SK-N-SH (cell line): ENCODE data around the gene TMEM214. TPM values are rescaled to one million over a fixed set of nuclear protein-coding genes. Genes with fewer than 3 reads are reported as not detected.

ENCODE experiments used
- CTCF ChIA-PET: fragments of 300-600, 350-600 bp; formaldehyde crosslinking; extraction: SDS; loops from one replicate; lab custom pipeline; 2021; lab: Yijun Ruan, JAX
- POLR2A ChIA-PET: fragments of 350-600 bp; sonication (Branson Sonifier 250); formaldehyde crosslinking; extraction: SDS; loops from one replicate; lab custom pipeline; 2020; ENCODE audit warnings: antibody characterized with exemption, inconsistent platforms; lab: Yijun Ruan, JAX
- DNase-seq: peaks from one replicate; pipeline ENCODE4 v3.0.0; 2012
- H2AFZ ChIP-seq: fragments of 200-600 bp; sonication (generic); 2 replicates; pipeline ENCODE4 v1.8.1; 2016; ENCODE audit warnings: antibody characterized with exemption, mild to moderate bottlenecking, low read depth
- H3F3A ChIP-seq: fragments of 200-600 bp; sonication (generic); replicated peaks from 2 replicates; pipeline ENCODE3; 2016; ENCODE audit warnings: antibody characterized with exemption, mild to moderate bottlenecking; ENCODE audit not compliant: insufficient read depth
- H3K27ac ChIP-seq, 2 experiments: fragments of 200-500 bp in 1 of 2; fragments of 200-600 bp in 1 of 2; sonication (Bioruptor generic) in 1 of 2; sonication (generic), shearing (Covaris generic) in 1 of 2; 2 replicates each; pipeline versions ENCODE4 v1.5.1 to v1.6.1; 2014 to 2016; ENCODE audit warnings: low read depth in 2 of 2, inconsistent platforms in 1 of 2, low read length in 1 of 2, mild to moderate bottlenecking in 1 of 2, mixed read lengths in 1 of 2
- H3K27me3 ChIP-seq: fragments of 200-600 bp; sonication (generic), shearing (Covaris generic); 2 replicates; pipeline ENCODE4 v1.6.1; 2016; ENCODE audit warnings: mixed run types; ENCODE audit not compliant: insufficient read depth
- H3K36me3 ChIP-seq, 2 experiments: fragments of 200-500 bp in 1 of 2; fragments of 200-600 bp in 1 of 2; sonication (Bioruptor generic) in 1 of 2; sonication (generic) in 1 of 2; replicated peaks in 1 of 2; 2 replicates each; pipeline versions ENCODE3 to v1.5.1; 2014 to 2016; ENCODE audit warnings: low read length in 1 of 2, mild to moderate bottlenecking in 1 of 2; ENCODE audit not compliant: insufficient read depth in 2 of 2, control insufficient read depth in 1 of 2
- H3K4me1 ChIP-seq, 2 experiments: fragments of 200-500 bp in 1 of 2; fragments of 200-600 bp in 1 of 2; sonication (Bioruptor generic) in 1 of 2; sonication (generic), shearing (Covaris generic) in 1 of 2; 2 replicates each; pipeline versions ENCODE4 v1.5.1 to v1.6.1; 2014 to 2016; ENCODE audit warnings: low read depth in 1 of 2, low read length in 1 of 2, mixed run types in 1 of 2; ENCODE audit not compliant: insufficient read depth in 2 of 2, control insufficient read depth in 1 of 2
- H3K4me2 ChIP-seq: fragments of 200-600 bp; sonication (generic), shearing (Covaris generic); 2 replicates; pipeline ENCODE4 v1.6.1; 2017; ENCODE audit warnings: mixed run types
- H3K4me3 ChIP-seq, 2 experiments: fragments of 200-500 bp in 1 of 2; fragments of 200-600 bp in 1 of 2; sonication (Bioruptor generic) in 1 of 2; sonication (generic), shearing (Covaris generic) in 1 of 2; 2 replicates each; pipeline versions ENCODE4 v1.5.1 to v1.8.1; 2014 to 2016; ENCODE audit warnings: low read depth in 2 of 2, inconsistent platforms in 1 of 2, low read length in 1 of 2, mild to moderate bottlenecking in 1 of 2, mixed read lengths in 1 of 2, moderate library complexity in 1 of 2
- H3K79me2 ChIP-seq: fragments of 200-600 bp; sonication (generic); 2 replicates; pipeline ENCODE4 v1.8.1; 2017; ENCODE audit warnings: mild to moderate bottlenecking; ENCODE audit not compliant: insufficient read depth
- H3K9ac ChIP-seq: fragments of 200-600 bp; sonication (generic); 2 replicates; pipeline ENCODE4 v1.6.1; 2017; ENCODE audit warnings: mixed run types
- H3K9me2 ChIP-seq: fragments of 200-600 bp; sonication (generic); 2 replicates; pipeline ENCODE4 v1.6.1; 2017; ENCODE audit warnings: mixed run types
- H3K9me3 ChIP-seq: fragments of 200-600 bp; sonication (generic); 2 replicates; pipeline ENCODE4 v1.6.1; 2017; ENCODE audit warnings: mixed run types, mild to moderate bottlenecking, moderate library complexity
- H4K20me1 ChIP-seq: fragments of 200-600 bp; sonication (generic); 2 replicates; pipeline ENCODE4 v1.6.1; 2017; ENCODE audit warnings: mild to moderate bottlenecking, mixed run types; ENCODE audit not compliant: insufficient read depth
- EZH2phosphoT487 ChIP-seq: fragments of 200-600 bp; sonication (generic); IDR thresholded peaks from 2 replicates; pipeline ENCODE4 v1.6.1; 2017; ENCODE audit warnings: low read depth, mixed run types, mild to moderate bottlenecking, antibody characterized with exemption, moderate library complexity, borderline replicate concordance
- GABPA ChIP-seq: IDR thresholded peaks from 2 replicates; pipeline ENCODE4 v1.4.0; 2012; ENCODE audit warnings: low read depth, mild to moderate bottlenecking
- MAX ChIP-seq: IDR thresholded peaks from 2 replicates; pipeline ENCODE4 v1.4.0; 2012; ENCODE audit warnings: low read depth
- NFIC ChIP-seq: IDR thresholded peaks from 2 replicates; pipeline ENCODE4 v1.4.0; 2012; ENCODE audit warnings: borderline replicate concordance
- RAD21 ChIP-seq: IDR thresholded peaks from 2 replicates; pipeline ENCODE4 v1.6.1; 2012; ENCODE audit warnings: mild to moderate bottlenecking, low read length
- REST ChIP-seq: IDR thresholded peaks from 2 replicates; pipeline ENCODE4 v1.6.1; 2012; ENCODE audit warnings: mild to moderate bottlenecking, low read depth, low read length, moderate library complexity
- RFX5 ChIP-seq: IDR thresholded peaks from 2 replicates; pipeline ENCODE4 v1.6.1; 2012; ENCODE audit warnings: mild to moderate bottlenecking, improper control_type of control experiment, low read length
- RXRA ChIP-seq: IDR thresholded peaks from 2 replicates; pipeline ENCODE4 v1.4.0; 2012; ENCODE audit warnings: low read depth, mild to moderate bottlenecking, borderline replicate concordance
- SIN3A ChIP-seq: IDR thresholded peaks from 2 replicates; pipeline ENCODE4 v1.6.1; 2012; ENCODE audit warnings: low read depth, mild to moderate bottlenecking, low read length, moderate library complexity, borderline replicate concordance
- SMC3 ChIP-seq: IDR thresholded peaks from 2 replicates; pipeline ENCODE4 v1.6.1; 2012; ENCODE audit warnings: low read depth, low read length, improper control_type of control experiment
- TAF1 ChIP-seq: IDR thresholded peaks from 2 replicates; pipeline ENCODE4 v1.6.1; 2012; ENCODE audit warnings: low read depth, mild to moderate bottlenecking, low read length, moderate library complexity, borderline replicate concordance
- TCF12 ChIP-seq: IDR thresholded peaks from 2 replicates; pipeline ENCODE4 v1.4.0; 2012
- USF1 ChIP-seq: IDR thresholded peaks from 2 replicates; pipeline ENCODE4 v1.4.0; 2012; ENCODE audit warnings: low read depth, borderline replicate concordance
- YY1 ChIP-seq: IDR thresholded peaks from 2 replicates; pipeline ENCODE4 v1.4.0; 2012; ENCODE audit warnings: low read depth, mild to moderate bottlenecking
- WGBS: methylation state at CpG from one replicate; pipeline ENCODE4 v1.1.6; 2017; ENCODE audit warnings: low lambda C conversion rate; 5-methylcytosine and 5-hydroxymethylcytosine counted together
- polyA plus RNA-seq, 3 experiments: library from polyadenylated mRNA; depleted of rRNA; stranded (reverse); fragments of >200 nt; gene quantifications; 2 replicates each; pipeline ENCODE4 v1.2.3, GENCODE V29; 2012
- TF ChIP-seq, protein P1 (sequence below): fragments of 150-350 bp; IDR thresholded peaks from 2 replicates; pipeline ENCODE4 v1.6.1; 2017; ENCODE audit warnings: antibody characterized with exemption, low read length, low read depth, borderline replicate concordance

TMEM214 gene
- polyA plus RNA-seq, 1 of the 3 experiments (the other 2 are of a cell fraction), result 69.4 TPM

GRCh38 chr2:26994983-26995382, 37.8 kb upstream of the TMEM214 start (continued):
- TF ChIP-seq MAX (no peak), GABPA (no peak)

- H3K4me2 ChIP-seq, result no peak overlapping the region
- no peak overlapping the region for H2AFZ ChIP-seq
- H3F3A ChIP-seq, result no peaks in the 10 kb centered on the region
- H4K20me1 ChIP-seq, result no peaks in the 10 kb centered on the region; the same call in 1 of the 2 replicates
- H3K9ac ChIP-seq, result no peak overlapping the region
- no peak overlapping the region for H3K27ac ChIP-seq
- no peaks in the 10 kb centered on the region for H3K27me3 ChIP-seq
- no peaks in the 10 kb centered on the region for H3K9me3 ChIP-seq
- H3K36me3 ChIP-seq, result no peaks in the 10 kb centered on the region
- ChIA-PET CTCF (interaction anchor here (0.9 to 25.8 kb wide), 8 partner anchors 10 to 151 kb away, joined by 3 to 257 read pairs (median 5); no protein-coding TSS in a partner anchor), POLR2A (no interaction called here)
- H3K9me2 ChIP-seq, result no peaks in the 10 kb centered on the region
- TF ChIP-seq TCF12, result no peak
- TF ChIP-seq, all 33 proteins: peak for 0
- no peaks in the 10 kb centered on the region for H3K4me1 ChIP-seq
- no peak for DNase-seq
- WGBS, result 93% methylated on average over 10 of the region's 10 CpGs
- no peak overlapping the region for H3K4me3 ChIP-seq
- no peaks in the 10 kb centered on the region for H3K79me2 ChIP-seq
These were observed 35.4 kb upstream of the TMEM214 start for GRCh38 chr2:26997394-26997793.

DNA sequence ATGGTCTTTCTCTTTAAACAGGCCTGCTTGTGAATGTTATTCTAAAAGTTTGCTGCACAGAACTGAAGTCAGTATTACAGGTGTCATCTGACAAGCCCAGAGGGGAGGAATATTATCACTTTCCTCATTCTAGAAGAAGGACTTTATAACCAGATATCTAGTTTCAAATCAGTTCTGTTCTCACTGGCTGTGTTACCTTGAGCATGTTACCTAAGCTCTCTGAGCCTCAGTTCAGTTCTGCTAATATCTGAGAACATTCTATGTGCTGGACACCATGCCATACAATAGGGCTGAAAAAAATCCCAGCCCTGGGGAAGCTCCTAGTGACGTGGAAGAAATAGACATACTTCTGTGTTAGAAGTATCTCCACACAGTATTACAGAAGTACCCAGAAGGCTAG, 34.4 kb upstream of the TMEM214 start:
- Histone ChIP-seq H3K36me3 (no peaks in the 10 kb centered on the region), H3K9me2 (no peaks in the 10 kb centered on the region), H3K4me3 (no peak overlapping the region), H3F3A (no peaks in the 10 kb centered on the region), H3K4me2 (no peak overlapping the region), H3K4me1 (no peaks in the 10 kb centered on the region), H3K9me3 (no peaks in the 10 kb centered on the region), H2AFZ (no peak overlapping the region), H4K20me1 (no peaks in the 10 kb centered on the region; the same call in 1 of the 2 replicates), H3K9ac (no peak overlapping the region), H3K27me3 (no peaks in the 10 kb centered on the region), H3K79me2 (no peaks in the 10 kb centered on the region), H3K27ac (no peak overlapping the region)
- POLR2A ChIA-PET, result interaction anchor here (0.6 kb wide), 1 partner anchor 365 kb away, joined by 3 read pairs; no protein-coding TSS in a partner anchor
- TF ChIP-seq TAF1 (no peak), EZH2phosphoT487 (no peak), RAD21 (no peak), SMC3 (no peak), RXRA (no peak), NFIC (no peak)
- no peak for DNase-seq
- 67% methylated on average over 1 of the region's 1 CpG for WGBS
- CTCF ChIA-PET, result interaction anchor here (0.9 to 25.8 kb wide), 9 partner anchors 9 to 152 kb away, joined by 3 to 257 read pairs (median 3); no protein-coding TSS in a partner anchor

DNA sequence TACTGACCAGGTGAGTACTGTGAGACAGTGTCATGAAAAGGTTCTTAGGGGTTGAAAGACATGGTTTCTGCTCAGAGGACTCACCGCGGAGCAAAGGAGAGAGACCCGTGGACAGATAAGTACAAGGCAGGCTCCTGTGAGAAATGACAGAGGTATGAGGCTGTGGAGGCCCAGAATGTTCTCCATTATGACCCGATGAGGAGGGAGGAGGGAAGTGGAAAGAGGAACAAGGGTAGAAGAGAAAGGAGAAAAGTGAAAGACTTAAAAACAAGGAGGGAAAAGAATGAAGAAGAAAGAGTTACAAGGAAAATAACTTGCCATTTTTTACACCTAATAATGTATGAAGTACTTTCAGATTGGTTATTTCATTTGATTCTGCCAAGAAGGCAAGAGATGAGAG, 32.5 kb upstream of the TMEM214 start:
- Histone ChIP-seq H3K4me3 (no peak overlapping the region), H3K9me3 (no peaks in the 10 kb centered on the region), H3K36me3 (no peaks in the 10 kb centered on the region), H3K9me2 (no peaks in the 10 kb centered on the region), H2AFZ (no peak overlapping the region), H3F3A (no peaks in the 10 kb centered on the region), H3K4me1 (0 out of 4 replicates have a peak, but pooled peaks cover 0 to 7% of the 10 kb centered on the region in 2 experiments), H3K4me2 (no peak overlapping the region), H3K27ac (no peak overlapping the region), H3K27me3 (no peaks in the 10 kb centered on the region), H3K79me2 (no peaks in the 10 kb centered on the region), H3K9ac (no peak overlapping the region), H4K20me1 (no peaks in the 10 kb centered on the region; the same call in 1 of the 2 replicates)
- WGBS, result 92% methylated on average over 4 of the region's 4 CpGs
- POLR2A ChIA-PET, result no interaction called here
- DNase-seq, result no peak
- CTCF ChIA-PET, result interaction anchor here (0.7 to 1.0 kb wide), 2 partner anchors 17 to 23 kb away, joined by 4 to 5 read pairs; no protein-coding TSS in a partner anchor
- TF ChIP-seq REST, result no peak
- no peak for TF ChIP-seq RFX5
- TF ChIP-seq TAF1, result no peak
- TF ChIP-seq, protein P1, sequence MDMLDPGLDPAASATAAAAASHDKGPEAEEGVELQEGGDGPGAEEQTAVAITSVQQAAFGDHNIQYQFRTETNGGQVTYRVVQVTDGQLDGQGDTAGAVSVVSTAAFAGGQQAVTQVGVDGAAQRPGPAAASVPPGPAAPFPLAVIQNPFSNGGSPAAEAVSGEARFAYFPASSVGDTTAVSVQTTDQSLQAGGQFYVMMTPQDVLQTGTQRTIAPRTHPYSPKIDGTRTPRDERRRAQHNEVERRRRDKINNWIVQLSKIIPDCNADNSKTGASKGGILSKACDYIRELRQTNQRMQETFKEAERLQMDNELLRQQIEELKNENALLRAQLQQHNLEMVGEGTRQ, result no peak
- TF ChIP-seq YY1, result no peak
- no peak for TF ChIP-seq SIN3A
- no peak for TF ChIP-seq USF1
